Upper lobe of left lung (tissue), 6 donors: ENCODE measurements around the gene FBLN1. TPM values are rescaled to one million over a fixed set of nuclear protein-coding genes. Genes with fewer than 3 reads are reported as not detected.
"Not testable (repeated sequence)": the region's sequence is repeated elsewhere in the genome, so short reads cannot be mapped to it uniquely, and the experiment has no call there.

Experiments used
- ATAC-seq, 2 donors: fragments of 200-7000 bp; cut with Tn5 transposase; one replicate each; pipeline ENCODE4 v1.9.1; 2022; ENCODE audit warnings: mild to moderate bottlenecking in 2 of 2, moderate library complexity in 2 of 2; ENCODE audit not compliant: low FRiP score in 2 of 2
- DNase-seq, 2 donors: peaks; one replicate each; pipeline ENCODE4 v3.0.0-alpha.2; 2019 to 2020
- H3K27ac ChIP-seq, 4 donors: fragments of 200-600 bp; sonication (generic); one replicate each; pipeline ENCODE4 v1.5.1; 2016 to 2019
- H3K27me3 ChIP-seq, 4 donors: fragments of 200-600 bp; sonication (generic); one replicate each; pipeline ENCODE4 v1.5.1; 2017 to 2019
- H3K36me3 ChIP-seq, 4 donors: fragments of 200-600 bp; sonication (generic); one replicate each; pipeline ENCODE4 v1.5.1; 2016 to 2019
- H3K4me1 ChIP-seq, 4 donors: fragments of 200-600 bp; sonication (generic); one replicate each; pipeline ENCODE4 v1.5.1; 2018 to 2019
- H3K4me3 ChIP-seq, 4 donors: fragments of 200-600 bp; sonication (generic); one replicate each; pipeline ENCODE4 v1.5.1; 2017 to 2019; ENCODE audit warnings: mild to moderate bottlenecking in 2 of 4, moderate library complexity in 1 of 4
- H3K9me3 ChIP-seq, 4 donors: fragments of 200-600 bp; sonication (generic); one replicate each; pipeline ENCODE4 v1.5.1; 2018 to 2019
- CTCF ChIP-seq, 6 experiments: fragments of 450-650 bp in 4 of 6; fragments of 200-600 bp in 2 of 6; sonication (generic) in 2 of 6; IDR thresholded peaks; one replicate each; pipeline ENCODE4 v1.5.1; 2016 to 2019; ENCODE audit warnings: antibody characterized with exemption in 6 of 6
- EP300 ChIP-seq, 4 donors: sonication (generic); formaldehyde crosslinking; IDR thresholded peaks; one replicate each; pipeline ENCODE4 v1.5.1; 2017; ENCODE audit warnings: antibody characterized with exemption in 4 of 4, control low read depth in 2 of 4
- POLR2A ChIP-seq, 4 donors: fragments of 450-650 bp; IDR thresholded peaks; one replicate each; pipeline ENCODE4 v1.5.1; 2016 to 2017; ENCODE audit warnings: antibody characterized with exemption in 4 of 4, mild to moderate bottlenecking in 2 of 4
- POLR2AphosphoS5 ChIP-seq, 2 donors: sonication (generic); formaldehyde crosslinking; IDR thresholded peaks; one replicate each; pipeline ENCODE4 v1.5.1; 2017; ENCODE audit warnings: antibody characterized with exemption in 2 of 2
- WGBS, 2 donors: methylation state at CpG; one replicate each; pipeline ENCODE4 v1.1.5; 2017 to 2018; 5-methylcytosine and 5-hydroxymethylcytosine counted together
- total RNA-seq, 6 donors: library from RNA; depleted of rRNA in 4 of 6; stranded (reverse); fragments of >200 nt in 4 of 6; gene quantifications; one replicate each; pipeline versions ENCODE4 v1.1.0 to v1.2.1, GENCODE V29; 2016 to 2021
- donor health status: DM: no; HTN: no; CAD: no; lungs with moderate emphysema.
- donor health status: DM: no; HTN: yes; CAD: no; lungs with severe emphysema.

Gene FBLN1
- total RNA-seq, 6 donors from 2014 or later = 63.9 to 523 (median 207) TPM

DNA sequence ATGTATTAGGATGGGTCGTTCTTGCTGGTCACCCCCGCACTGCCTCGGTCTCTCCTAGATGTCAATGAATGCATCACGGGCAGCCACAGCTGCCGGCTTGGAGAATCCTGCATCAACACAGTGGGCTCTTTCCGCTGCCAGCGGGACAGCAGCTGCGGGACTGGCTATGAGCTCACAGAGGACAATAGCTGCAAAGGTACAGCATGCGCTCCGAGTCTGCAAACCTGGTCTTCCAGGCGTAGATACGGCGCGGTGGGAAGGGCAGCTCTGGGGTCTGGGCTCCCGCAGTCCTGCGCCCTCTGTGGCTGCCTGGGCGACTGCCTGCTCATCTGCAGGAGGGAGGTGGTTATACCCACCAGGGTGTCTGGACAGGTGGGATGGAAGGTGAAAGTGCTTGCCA is 31.0 kb downstream of the FBLN1 start:
- no peak overlapping the region for H3K4me3 ChIP-seq
- WGBS, 2 donors = 82 to 93% methylated on average over 2 to 17 of the region's 17 CpGs
- ATAC-seq (no peak), DNase-seq (no peak)
- TF ChIP-seq POLR2A (IDR thresholded peaks at IDR 0.05) (no peak), EP300 (IDR thresholded peaks at IDR 0.05) (no peak), CTCF (IDR thresholded peaks at IDR 0.05) (no peak), POLR2AphosphoS5 (IDR thresholded peaks at IDR 0.05) (no peak)
- H3K36me3 ChIP-seq = no peaks in the 10 kb centered on the region
- no peaks in the 10 kb centered on the region for H3K9me3 ChIP-seq
- H3K4me1 ChIP-seq = peaks cover 0 to 7% (median 2%) of the 10 kb centered on the region in 4 donors
- no peaks in the 10 kb centered on the region for H3K27me3 ChIP-seq
- H3K27ac ChIP-seq = no peak overlapping the region

GRCh38 chr22:45534339-45535192 is 31.9 kb downstream of the FBLN1 start:
- DNase-seq (no peak), ATAC-seq (no peak)

GRCh38 chr22:45535290-45535689 is 32.6 kb downstream of the FBLN1 start:
- H3K4me3 ChIP-seq = no peak overlapping the region
- peak overlapping the region in 3 of 4 donors; percentile 35 to 67 (median 42) for H3K27ac ChIP-seq
- ATAC-seq = no peak
- H3K36me3 ChIP-seq = no peaks in the 10 kb centered on the region
- no peaks in the 10 kb centered on the region for H3K9me3 ChIP-seq
- peaks cover 0 to 7% (median 2%) of the 10 kb centered on the region in 4 donors for H3K4me1 ChIP-seq
- no peak for DNase-seq
- H3K27me3 ChIP-seq = no peaks in the 10 kb centered on the region
- no peak for TF ChIP-seq CTCF (IDR thresholded peaks at IDR 0.05)
- TF ChIP-seq EP300 (IDR thresholded peaks at IDR 0.05) = no peak
- WGBS, 2 donors = 77 to 84% methylated on average over 7 of the region's 7 CpGs

More at GRCh38 chr22:45534339-45535192, 31.9 kb downstream of the FBLN1 start:
- Histone ChIP-seq H3K9me3 (no peaks in the 10 kb centered on the region), H3K27me3 (no peaks in the 10 kb centered on the region), H3K4me1 (peaks cover 0 to 7% (median 2%) of the 10 kb centered on the region in 4 donors), H3K27ac (peak overlapping the region in 3 of 4 donors; percentile 39 to 67 (median 42)), H3K36me3 (no peaks in the 10 kb centered on the region), H3K4me3 (no peak overlapping the region)
- TF ChIP-seq CTCF (IDR thresholded peaks at IDR 0.05) = no peak
- peak in 1 of 2 donors; percentile 37 for TF ChIP-seq POLR2AphosphoS5 (IDR thresholded peaks at IDR 0.05)
- TF ChIP-seq POLR2A (IDR thresholded peaks at IDR 0.05) = no peak
- TF ChIP-seq EP300 (IDR thresholded peaks at IDR 0.05) = no peak
- 42 to 55% methylated on average over 4 of the region's 4 CpGs for WGBS, 2 donors

- 86 to 89% methylated on average over 6 of the region's 6 CpGs for WGBS, 2 donors
- ATAC-seq, H3K4me3 ChIP-seq, H3K36me3 ChIP-seq, H3K27me3 ChIP-seq, H3K4me1 ChIP-seq, DNase-seq, H3K9me3 ChIP-seq: not testable (repeated sequence)
- H3K27ac ChIP-seq = peak overlapping the region in 3 of 4 donors; percentile 35 to 67 (median 54)
Observed at GRCh38 chr22:45535835-45536234, 33.2 kb downstream of the FBLN1 start.

DNA sequence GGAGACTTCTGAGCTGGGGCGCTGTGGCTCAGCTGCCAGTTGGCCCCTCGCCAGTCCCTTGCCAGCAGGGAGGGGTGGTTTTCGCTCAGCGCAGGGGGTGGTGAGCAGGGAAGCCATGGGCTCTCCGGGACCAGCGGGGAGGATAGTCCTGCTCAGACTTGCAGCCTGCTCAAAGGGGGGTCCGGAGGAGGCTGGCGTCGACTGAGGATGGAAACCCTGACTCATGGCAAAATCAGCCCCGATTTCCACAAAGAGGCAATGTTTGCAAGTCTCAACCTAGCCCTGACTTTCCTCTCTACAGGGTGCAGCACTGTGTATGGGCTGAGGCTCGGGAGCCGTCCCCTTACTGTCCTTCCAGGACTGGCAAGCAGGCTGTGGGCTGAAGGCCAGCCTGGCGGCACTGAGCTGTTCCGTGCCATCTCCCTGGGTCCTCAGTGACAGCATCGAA is 35.1 kb downstream of the FBLN1 start:
- Histone ChIP-seq H3K27me3 (no peaks in the 10 kb centered on the region), H3K4me1 (peaks cover 0 to 7% (median 0%) of the 10 kb centered on the region in 4 donors), H3K9me3 (no peaks in the 10 kb centered on the region), H3K36me3 (peaks cover 0 to 3% (median 0%) of the 10 kb centered on the region in 4 donors), H3K27ac (peak overlapping the region in 3 of 4 donors; percentile 27 to 71 (median 57)), H3K4me3 (no peak overlapping the region)
- ATAC-seq (peak; percentile 23 to 41), DNase-seq (no peak)
- WGBS, 2 donors = 65 to 78% methylated on average over 13 to 15 of the region's 15 CpGs
- TF ChIP-seq POLR2A (IDR thresholded peaks at IDR 0.05) (no peak), EP300 (IDR thresholded peaks at IDR 0.05) (no peak), POLR2AphosphoS5 (IDR thresholded peaks at IDR 0.05) (peak in 1 of 2 donors; percentile 14)
